ENCODE data around the gene HMG20A. TPM values are rescaled to one million over a fixed set of nuclear protein-coding genes. Genes with fewer than 3 reads are reported as not detected.

The HMG20A gene
- total and polyA plus RNA-seq, 2 experiments from 2014 or later, result 17.8 to 57.8 TPM

DNA sequence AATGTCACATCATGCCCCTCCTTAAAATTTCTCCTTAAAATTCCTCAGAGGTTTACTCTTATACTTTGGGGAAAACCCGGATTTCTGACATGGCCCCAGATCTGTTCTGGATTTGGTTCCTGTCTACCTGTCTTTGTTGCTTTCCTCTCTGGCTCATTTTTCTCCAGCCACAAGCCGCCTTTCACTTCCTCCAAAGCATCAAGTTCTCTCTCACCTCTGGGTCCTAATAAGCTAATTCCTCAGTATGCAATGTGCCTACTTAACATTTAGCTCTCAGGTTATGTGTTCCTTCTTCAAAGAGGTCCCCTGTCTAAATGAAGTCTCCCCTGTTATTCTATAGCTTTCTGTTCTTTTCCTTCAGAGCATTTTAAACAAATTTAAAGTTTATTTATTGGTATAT lies 16.1 kb downstream of the HMG20A start:
- Histone ChIP-seq H3K79me2 (replicated peaks; ENCODE audit: insufficient read depth) (peaks cover 62% of the 10 kb centered on the region), H4K20me1 (replicated peaks; ENCODE audit: insufficient read depth) (peaks cover 15% of the 10 kb centered on the region; the same call in 1 of the 2 replicates), H3K9me2 (ENCODE audit: insufficient read depth) (no peaks in the 10 kb centered on the region), H3K36me3 (ENCODE audit: insufficient read depth) (no peaks in the 10 kb centered on the region), H2AFZ (no peak overlapping the region), H3K27ac (ENCODE audit: low read depth) (no peak overlapping the region), H3F3A (replicated peaks; ENCODE audit: low read depth) (no peaks in the 10 kb centered on the region), H3K27me3 (ENCODE audit: insufficient read depth) (no peaks in the 10 kb centered on the region), H3K4me1 (ENCODE audit: insufficient read depth) (no peaks in the 10 kb centered on the region), H3K4me2 (no peak overlapping the region), H3K4me3 (no peak overlapping the region)
- H3K4me1 Mint-ChIP-seq, result no peaks in the 10 kb centered on the region
- peaks cover 2% of the 10 kb centered on the region for H3K27me3 Mint-ChIP-seq (ENCODE audit: insufficient read depth, low read depth, poor library complexity)
- H3K27ac Mint-ChIP-seq, result no peak overlapping the region
- no peaks in the 10 kb centered on the region for H3K9me3 Mint-ChIP-seq
- DNase-seq (ENCODE audit: low spot score) (no peak), ATAC-seq (no peak)
- H3K4me3 Mint-ChIP-seq, result no peak overlapping the region
- no peaks in the 10 kb centered on the region for H3K36me3 Mint-ChIP-seq (ENCODE audit: low read depth)
- TF ChIP-seq, protein P1, sequence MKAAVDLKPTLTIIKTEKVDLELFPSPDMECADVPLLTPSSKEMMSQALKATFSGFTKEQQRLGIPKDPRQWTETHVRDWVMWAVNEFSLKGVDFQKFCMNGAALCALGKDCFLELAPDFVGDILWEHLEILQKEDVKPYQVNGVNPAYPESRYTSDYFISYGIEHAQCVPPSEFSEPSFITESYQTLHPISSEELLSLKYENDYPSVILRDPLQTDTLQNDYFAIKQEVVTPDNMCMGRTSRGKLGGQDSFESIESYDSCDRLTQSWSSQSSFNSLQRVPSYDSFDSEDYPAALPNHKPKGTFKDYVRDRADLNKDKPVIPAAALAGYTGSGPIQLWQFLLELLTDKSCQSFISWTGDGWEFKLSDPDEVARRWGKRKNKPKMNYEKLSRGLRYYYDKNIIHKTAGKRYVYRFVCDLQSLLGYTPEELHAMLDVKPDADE (IDR thresholded peaks at IDR 0.05), result no peak
- TF ChIP-seq, protein P2, sequence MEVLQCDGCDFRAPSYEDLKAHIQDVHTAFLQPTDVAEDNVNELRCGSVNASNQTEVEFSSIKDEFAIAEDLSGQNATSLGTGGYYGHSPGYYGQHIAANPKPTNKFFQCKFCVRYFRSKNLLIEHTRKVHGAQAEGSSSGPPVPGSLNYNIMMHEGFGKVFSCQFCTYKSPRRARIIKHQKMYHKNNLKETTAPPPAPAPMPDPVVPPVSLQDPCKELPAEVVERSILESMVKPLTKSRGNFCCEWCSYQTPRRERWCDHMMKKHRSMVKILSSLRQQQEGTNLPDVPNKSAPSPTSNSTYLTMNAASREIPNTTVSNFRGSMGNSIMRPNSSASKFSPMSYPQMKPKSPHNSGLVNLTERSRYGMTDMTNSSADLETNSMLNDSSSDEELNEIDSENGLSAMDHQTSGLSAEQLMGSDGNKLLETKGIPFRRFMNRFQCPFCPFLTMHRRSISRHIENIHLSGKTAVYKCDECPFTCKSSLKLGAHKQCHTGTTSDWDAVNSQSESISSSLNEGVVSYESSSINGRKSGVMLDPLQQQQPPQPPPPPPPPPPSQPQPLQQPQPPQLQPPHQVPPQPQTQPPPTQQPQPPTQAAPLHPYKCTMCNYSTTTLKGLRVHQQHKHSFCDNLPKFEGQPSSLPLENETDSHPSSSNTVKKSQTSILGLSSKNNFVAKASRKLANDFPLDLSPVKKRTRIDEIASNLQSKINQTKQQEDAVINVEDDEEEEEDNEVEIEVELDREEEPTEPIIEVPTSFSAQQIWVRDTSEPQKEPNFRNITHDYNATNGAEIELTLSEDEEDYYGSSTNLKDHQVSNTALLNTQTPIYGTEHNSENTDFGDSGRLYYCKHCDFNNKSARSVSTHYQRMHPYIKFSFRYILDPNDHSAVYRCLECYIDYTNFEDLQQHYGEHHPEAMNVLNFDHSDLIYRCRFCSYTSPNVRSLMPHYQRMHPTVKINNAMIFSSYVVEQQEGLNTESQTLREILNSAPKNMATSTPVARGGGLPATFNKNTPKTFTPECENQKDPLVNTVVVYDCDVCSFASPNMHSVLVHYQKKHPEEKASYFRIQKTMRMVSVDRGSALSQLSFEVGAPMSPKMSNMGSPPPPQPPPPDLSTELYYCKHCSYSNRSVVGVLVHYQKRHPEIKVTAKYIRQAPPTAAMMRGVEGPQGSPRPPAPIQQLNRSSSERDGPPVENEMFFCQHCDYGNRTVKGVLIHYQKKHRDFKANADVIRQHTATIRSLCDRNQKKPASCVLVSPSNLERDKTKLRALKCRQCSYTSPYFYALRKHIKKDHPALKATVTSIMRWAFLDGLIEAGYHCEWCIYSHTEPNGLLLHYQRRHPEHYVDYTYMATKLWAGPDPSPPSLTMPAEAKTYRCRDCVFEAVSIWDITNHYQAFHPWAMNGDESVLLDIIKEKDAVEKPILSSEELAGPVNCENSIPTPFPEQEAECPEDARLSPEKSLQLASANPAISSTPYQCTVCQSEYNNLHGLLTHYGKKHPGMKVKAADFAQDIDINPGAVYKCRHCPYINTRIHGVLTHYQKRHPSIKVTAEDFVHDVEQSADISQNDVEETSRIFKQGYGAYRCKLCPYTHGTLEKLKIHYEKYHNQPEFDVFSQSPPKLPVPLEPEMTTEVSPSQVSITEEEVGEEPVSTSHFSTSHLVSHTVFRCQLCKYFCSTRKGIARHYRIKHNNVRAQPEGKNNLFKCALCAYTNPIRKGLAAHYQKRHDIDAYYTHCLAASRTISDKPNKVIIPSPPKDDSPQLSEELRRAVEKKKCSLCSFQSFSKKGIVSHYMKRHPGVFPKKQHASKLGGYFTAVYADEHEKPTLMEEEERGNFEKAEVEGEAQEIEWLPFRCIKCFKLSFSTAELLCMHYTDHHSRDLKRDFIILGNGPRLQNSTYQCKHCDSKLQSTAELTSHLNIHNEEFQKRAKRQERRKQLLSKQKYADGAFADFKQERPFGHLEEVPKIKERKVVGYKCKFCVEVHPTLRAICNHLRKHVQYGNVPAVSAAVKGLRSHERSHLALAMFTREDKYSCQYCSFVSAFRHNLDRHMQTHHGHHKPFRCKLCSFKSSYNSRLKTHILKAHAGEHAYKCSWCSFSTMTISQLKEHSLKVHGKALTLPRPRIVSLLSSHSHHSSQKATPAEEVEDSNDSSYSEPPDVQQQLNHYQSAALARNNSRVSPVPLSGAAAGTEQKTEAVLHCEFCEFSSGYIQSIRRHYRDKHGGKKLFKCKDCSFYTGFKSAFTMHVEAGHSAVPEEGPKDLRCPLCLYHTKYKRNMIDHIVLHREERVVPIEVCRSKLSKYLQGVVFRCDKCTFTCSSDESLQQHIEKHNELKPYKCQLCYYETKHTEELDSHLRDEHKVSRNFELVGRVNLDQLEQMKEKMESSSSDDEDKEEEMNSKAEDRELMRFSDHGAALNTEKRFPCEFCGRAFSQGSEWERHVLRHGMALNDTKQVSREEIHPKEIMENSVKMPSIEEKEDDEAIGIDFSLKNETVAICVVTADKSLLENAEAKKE (CRISPR knock-in tag; IDR thresholded peaks at IDR 0.05), result no peak
- TF ChIP-seq EZH2 (IDR thresholded peaks at IDR 0.05; ENCODE audit: low read depth, unreplicated experiment) (no peak), JUNB (IDR thresholded peaks at IDR 0.05; ENCODE audit: unreplicated experiment) (no peak), STAT1 (IDR thresholded peaks at IDR 0.05; ENCODE audit: unreplicated experiment) (no peak), ZNF331 (CRISPR knock-in tag; IDR thresholded peaks at IDR 0.05; ENCODE audit: low read depth) (no peak), NANOG (IDR thresholded peaks at IDR 0.05; ENCODE audit: borderline replicate concordance) (no peak), ZNF114 (CRISPR knock-in tag; IDR thresholded peaks at IDR 0.05) (no peak), POLR2AphosphoS5 (IDR thresholded peaks at IDR 0.05; ENCODE audit: low read depth) (no peak), EZH2phosphoT487 (IDR thresholded peaks at IDR 0.05; ENCODE audit: unreplicated experiment) (no peak)
- TF ChIP-seq, protein P3, sequence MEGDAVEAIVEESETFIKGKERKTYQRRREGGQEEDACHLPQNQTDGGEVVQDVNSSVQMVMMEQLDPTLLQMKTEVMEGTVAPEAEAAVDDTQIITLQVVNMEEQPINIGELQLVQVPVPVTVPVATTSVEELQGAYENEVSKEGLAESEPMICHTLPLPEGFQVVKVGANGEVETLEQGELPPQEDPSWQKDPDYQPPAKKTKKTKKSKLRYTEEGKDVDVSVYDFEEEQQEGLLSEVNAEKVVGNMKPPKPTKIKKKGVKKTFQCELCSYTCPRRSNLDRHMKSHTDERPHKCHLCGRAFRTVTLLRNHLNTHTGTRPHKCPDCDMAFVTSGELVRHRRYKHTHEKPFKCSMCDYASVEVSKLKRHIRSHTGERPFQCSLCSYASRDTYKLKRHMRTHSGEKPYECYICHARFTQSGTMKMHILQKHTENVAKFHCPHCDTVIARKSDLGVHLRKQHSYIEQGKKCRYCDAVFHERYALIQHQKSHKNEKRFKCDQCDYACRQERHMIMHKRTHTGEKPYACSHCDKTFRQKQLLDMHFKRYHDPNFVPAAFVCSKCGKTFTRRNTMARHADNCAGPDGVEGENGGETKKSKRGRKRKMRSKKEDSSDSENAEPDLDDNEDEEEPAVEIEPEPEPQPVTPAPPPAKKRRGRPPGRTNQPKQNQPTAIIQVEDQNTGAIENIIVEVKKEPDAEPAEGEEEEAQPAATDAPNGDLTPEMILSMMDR (conservative IDR thresholded peaks at IDR 0.05; ENCODE audit: low read depth in 2 of 2), result no peak
- TF ChIP-seq, protein P4, sequence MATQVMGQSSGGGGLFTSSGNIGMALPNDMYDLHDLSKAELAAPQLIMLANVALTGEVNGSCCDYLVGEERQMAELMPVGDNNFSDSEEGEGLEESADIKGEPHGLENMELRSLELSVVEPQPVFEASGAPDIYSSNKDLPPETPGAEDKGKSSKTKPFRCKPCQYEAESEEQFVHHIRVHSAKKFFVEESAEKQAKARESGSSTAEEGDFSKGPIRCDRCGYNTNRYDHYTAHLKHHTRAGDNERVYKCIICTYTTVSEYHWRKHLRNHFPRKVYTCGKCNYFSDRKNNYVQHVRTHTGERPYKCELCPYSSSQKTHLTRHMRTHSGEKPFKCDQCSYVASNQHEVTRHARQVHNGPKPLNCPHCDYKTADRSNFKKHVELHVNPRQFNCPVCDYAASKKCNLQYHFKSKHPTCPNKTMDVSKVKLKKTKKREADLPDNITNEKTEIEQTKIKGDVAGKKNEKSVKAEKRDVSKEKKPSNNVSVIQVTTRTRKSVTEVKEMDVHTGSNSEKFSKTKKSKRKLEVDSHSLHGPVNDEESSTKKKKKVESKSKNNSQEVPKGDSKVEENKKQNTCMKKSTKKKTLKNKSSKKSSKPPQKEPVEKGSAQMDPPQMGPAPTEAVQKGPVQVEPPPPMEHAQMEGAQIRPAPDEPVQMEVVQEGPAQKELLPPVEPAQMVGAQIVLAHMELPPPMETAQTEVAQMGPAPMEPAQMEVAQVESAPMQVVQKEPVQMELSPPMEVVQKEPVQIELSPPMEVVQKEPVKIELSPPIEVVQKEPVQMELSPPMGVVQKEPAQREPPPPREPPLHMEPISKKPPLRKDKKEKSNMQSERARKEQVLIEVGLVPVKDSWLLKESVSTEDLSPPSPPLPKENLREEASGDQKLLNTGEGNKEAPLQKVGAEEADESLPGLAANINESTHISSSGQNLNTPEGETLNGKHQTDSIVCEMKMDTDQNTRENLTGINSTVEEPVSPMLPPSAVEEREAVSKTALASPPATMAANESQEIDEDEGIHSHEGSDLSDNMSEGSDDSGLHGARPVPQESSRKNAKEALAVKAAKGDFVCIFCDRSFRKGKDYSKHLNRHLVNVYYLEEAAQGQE (IDR thresholded peaks at IDR 0.05; ENCODE audit: unreplicated experiment), result no peak

All from GM23338 (cell line).